HFFc6 (cell line): Measurements from ENCODE around the gene ABCA4. TPM values are rescaled to one million over a fixed set of nuclear protein-coding genes. Genes with fewer than 3 reads are reported as not detected.

Source experiments
- DNase-seq: peaks from one replicate; pipeline ENCODE4 v3.0.0-alpha.2; 2018
- H3K27ac Mint-ChIP-seq: 2 replicates; pipeline ENCODE4 v1.8.0; 2020; ENCODE audit warnings: mild to moderate bottlenecking, mixed read lengths
- H3K27me3 Mint-ChIP-seq: 2 replicates; pipeline ENCODE4 v1.8.0; 2021; ENCODE audit warnings: mild to moderate bottlenecking, moderate library complexity, mixed read lengths; ENCODE audit not compliant: insufficient read depth
- H3K36me3 Mint-ChIP-seq: 2 replicates; pipeline ENCODE4 v1.8.0; 2021; ENCODE audit warnings: low read depth, mixed read lengths
- H3K4me1 Mint-ChIP-seq: 2 replicates; pipeline ENCODE4 v1.8.0; 2020; ENCODE audit warnings: low read depth, mixed read lengths
- H3K4me3 Mint-ChIP-seq: 2 replicates; pipeline ENCODE4 v1.8.0; 2020; ENCODE audit warnings: mild to moderate bottlenecking, moderate library complexity, mixed read lengths
- H3K9me3 Mint-ChIP-seq: 2 replicates; pipeline ENCODE4 v1.8.0; 2020; ENCODE audit warnings: mild to moderate bottlenecking, mixed read lengths
- CTCF ChIP-seq: fragments of 200-600 bp; sonication (generic); IDR thresholded peaks from 2 replicates; pipeline ENCODE4 v1.5.0; 2021; ENCODE audit warnings: antibody characterized with exemption, mild to moderate bottlenecking
- total RNA-seq, 6 experiments: library from RNA; stranded (reverse); fragmentation: NEBNext Ultra II Directional; extraction: Animal tissue kit (Norgen Biotek cat#: 25700); gene quantifications; 2 replicates in 1 of 6; 3 replicates in 5 of 6; pipeline ENCODE4 v1.2.3, GENCODE V29; 2021

ABCA4 gene
- total RNA-seq, 6 experiments from 2014 or later: 0.03 to 0.09 (median 0.05) TPM; not detected in 3

- Mint-ChIP-seq H3K4me3 (no peak overlapping the region), H3K4me1 (peaks cover 65% of the 10 kb centered on the region), H3K27ac (no peak overlapping the region), H3K9me3 (no peaks in the 10 kb centered on the region), H3K36me3 (no peaks in the 10 kb centered on the region; the same call in 1 of the 2 replicates), H3K27me3 (no peaks in the 10 kb centered on the region)
- DNase-seq: no peak
- TF ChIP-seq CTCF: no peak
Observed at GRCh38 chr1:94048413-94049164, 72.4 kb downstream of the ABCA4 start.

GRCh38 chr1:94047949-94048348 is 73.0 kb downstream of the ABCA4 start:
- H3K4me1 Mint-ChIP-seq: peaks cover 63% of the 10 kb centered on the region
- H3K27me3 Mint-ChIP-seq: no peaks in the 10 kb centered on the region
- no peak overlapping the region for H3K4me3 Mint-ChIP-seq
- no peak overlapping the region for H3K27ac Mint-ChIP-seq
- DNase-seq: no peak
- no peaks in the 10 kb centered on the region for H3K9me3 Mint-ChIP-seq
- H3K36me3 Mint-ChIP-seq: no peaks in the 10 kb centered on the region
- TF ChIP-seq CTCF: no peak

- H3K9me3 Mint-ChIP-seq: no peaks in the 10 kb centered on the region
- no peaks in the 10 kb centered on the region for H3K36me3 Mint-ChIP-seq
- peak overlapping the region; percentile 65; the same call in 1 of the 2 replicates for H3K4me3 Mint-ChIP-seq
- peak; percentile 90 for TF ChIP-seq CTCF
- DNase-seq: peak; percentile 92
- no peaks in the 10 kb centered on the region; the same call in 1 of the 2 replicates for H3K27me3 Mint-ChIP-seq
- H3K27ac Mint-ChIP-seq: peak overlapping the region; percentile 80
- H3K4me1 Mint-ChIP-seq: peaks cover 43% of the 10 kb centered on the region
Observed at GRCh38 chr1:94045465-94046056, 75.4 kb downstream of the ABCA4 start.

- no peaks in the 10 kb centered on the region; the same call in 1 of the 2 replicates for H3K27me3 Mint-ChIP-seq
- H3K4me3 Mint-ChIP-seq: no peak overlapping the region
- no peak for TF ChIP-seq CTCF
- no peak overlapping the region for H3K27ac Mint-ChIP-seq
- no peak for DNase-seq
- no peaks in the 10 kb centered on the region for H3K36me3 Mint-ChIP-seq
- H3K4me1 Mint-ChIP-seq: peaks cover 43% of the 10 kb centered on the region
- H3K9me3 Mint-ChIP-seq: no peaks in the 10 kb centered on the region
Observed at GRCh38 chr1:94044891-94045290, 76.1 kb downstream of the ABCA4 start.

GRCh38 chr1:94044290-94044790 is 76.6 kb downstream of the ABCA4 start:
- DNase-seq: no peak
- Mint-ChIP-seq H3K36me3 (no peaks in the 10 kb centered on the region), H3K27ac (no peak overlapping the region), H3K27me3 (no peaks in the 10 kb centered on the region; the same call in 1 of the 2 replicates), H3K9me3 (no peaks in the 10 kb centered on the region), H3K4me1 (peaks cover 43% of the 10 kb centered on the region), H3K4me3 (no peak overlapping the region; the same call in 1 of the 2 replicates)
- TF ChIP-seq CTCF: no peak
